ENCODE measurements around the gene CAMK2D.

DNA sequence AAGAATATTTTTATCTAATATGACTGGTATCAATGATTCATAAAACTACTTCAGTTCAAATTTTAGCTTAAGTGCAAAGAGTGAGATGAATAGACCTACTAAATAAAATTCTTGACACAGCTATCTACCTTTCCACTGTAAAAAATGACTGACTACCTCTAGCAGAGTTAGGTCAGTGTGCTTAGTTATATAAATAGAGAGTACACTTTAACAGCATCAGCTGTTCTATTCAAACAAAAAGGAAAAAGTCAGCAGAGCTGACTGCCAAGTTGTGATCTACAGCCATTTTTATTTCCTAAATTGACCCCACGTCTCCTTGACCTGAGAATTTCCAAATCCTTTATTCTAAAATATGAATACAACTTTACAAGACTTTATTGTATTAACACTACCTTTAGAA, 262.4 kb downstream of the CAMK2D start:
- TF ChIP-seq, protein P1, sequence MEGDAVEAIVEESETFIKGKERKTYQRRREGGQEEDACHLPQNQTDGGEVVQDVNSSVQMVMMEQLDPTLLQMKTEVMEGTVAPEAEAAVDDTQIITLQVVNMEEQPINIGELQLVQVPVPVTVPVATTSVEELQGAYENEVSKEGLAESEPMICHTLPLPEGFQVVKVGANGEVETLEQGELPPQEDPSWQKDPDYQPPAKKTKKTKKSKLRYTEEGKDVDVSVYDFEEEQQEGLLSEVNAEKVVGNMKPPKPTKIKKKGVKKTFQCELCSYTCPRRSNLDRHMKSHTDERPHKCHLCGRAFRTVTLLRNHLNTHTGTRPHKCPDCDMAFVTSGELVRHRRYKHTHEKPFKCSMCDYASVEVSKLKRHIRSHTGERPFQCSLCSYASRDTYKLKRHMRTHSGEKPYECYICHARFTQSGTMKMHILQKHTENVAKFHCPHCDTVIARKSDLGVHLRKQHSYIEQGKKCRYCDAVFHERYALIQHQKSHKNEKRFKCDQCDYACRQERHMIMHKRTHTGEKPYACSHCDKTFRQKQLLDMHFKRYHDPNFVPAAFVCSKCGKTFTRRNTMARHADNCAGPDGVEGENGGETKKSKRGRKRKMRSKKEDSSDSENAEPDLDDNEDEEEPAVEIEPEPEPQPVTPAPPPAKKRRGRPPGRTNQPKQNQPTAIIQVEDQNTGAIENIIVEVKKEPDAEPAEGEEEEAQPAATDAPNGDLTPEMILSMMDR (conservative IDR thresholded peaks at IDR 0.05 in 1 of 2, IDR thresholded peaks at IDR 0.05 in 1 of 2; ENCODE audit: low read depth in 1 of 2, low read length in 2 of 2): no peak
- TF ChIP-seq EZH2 (IDR thresholded peaks at IDR 0.05; ENCODE audit: low read length, missing control alignments): no peak

All from fibroblast of lung (primary cell).